Activated naive CD8-positive, alpha-beta T cell (primary cell): ENCODE measurements around the gene DTX3.
"Not testable (repeated sequence)": the region's sequence is repeated elsewhere in the genome, so short reads cannot be mapped to it uniquely, and the experiment has no call there.

ENCODE experiments used
- H3K27ac Mint-ChIP-seq: one replicate; pipeline ENCODE4 v1.8.0; 2021; ENCODE audit warnings: mixed read lengths
- H3K27me3 Mint-ChIP-seq: one replicate; pipeline ENCODE4 v1.8.0; 2021; ENCODE audit warnings: mixed read lengths
- H3K36me3 Mint-ChIP-seq: one replicate; pipeline ENCODE4 v1.8.0; 2021; ENCODE audit warnings: mixed read lengths
- H3K4me1 Mint-ChIP-seq: one replicate; pipeline ENCODE4 v1.8.0; 2021; ENCODE audit warnings: low read depth, mixed read lengths
- H3K4me3 Mint-ChIP-seq: one replicate; pipeline ENCODE4 v1.8.0; 2021; ENCODE audit warnings: mild to moderate bottlenecking, mixed read lengths
- H3K9me3 Mint-ChIP-seq: one replicate; pipeline ENCODE4 v1.8.0; 2021; ENCODE audit warnings: low read depth, mixed read lengths

DTX3 gene

GRCh38 chr12:57641699-57642442, 37.2 kb downstream of the DTX3 start:
- peaks cover 12% of the 10 kb centered on the region for H3K27me3 Mint-ChIP-seq
- H3K9me3 Mint-ChIP-seq, result no peaks in the 10 kb centered on the region
- H3K27ac Mint-ChIP-seq, result no peak overlapping the region
- H3K4me3 Mint-ChIP-seq, result no peak overlapping the region
- no peaks in the 10 kb centered on the region for H3K36me3 Mint-ChIP-seq
- no peaks in the 10 kb centered on the region for H3K4me1 Mint-ChIP-seq

GRCh38 chr12:57645990-57646658, 41.5 kb downstream of the DTX3 start:
- H3K9me3 Mint-ChIP-seq, H3K4me3 Mint-ChIP-seq, H3K27me3 Mint-ChIP-seq, H3K27ac Mint-ChIP-seq, H3K4me1 Mint-ChIP-seq, H3K36me3 Mint-ChIP-seq: not testable (repeated sequence)

- H3K27me3 Mint-ChIP-seq, H3K4me1 Mint-ChIP-seq, H3K27ac Mint-ChIP-seq, H3K36me3 Mint-ChIP-seq, H3K9me3 Mint-ChIP-seq, H3K4me3 Mint-ChIP-seq: not testable (repeated sequence)
Observed at GRCh38 chr12:57646659-57647049, 42.0 kb downstream of the DTX3 start.

- Mint-ChIP-seq H3K27me3 (peaks cover 2% of the 10 kb centered on the region), H3K4me1 (no peaks in the 10 kb centered on the region), H3K9me3 (peaks cover 7% of the 10 kb centered on the region), H3K27ac (no peak overlapping the region), H3K4me3 (no peak overlapping the region), H3K36me3 (no peaks in the 10 kb centered on the region)
Observed at GRCh38 chr12:57654042-57654441, 49.4 kb downstream of the DTX3 start.

- Mint-ChIP-seq H3K4me3 (no peak overlapping the region), H3K27ac (no peak overlapping the region), H3K9me3 (peaks cover 7% of the 10 kb centered on the region), H3K36me3 (no peaks in the 10 kb centered on the region), H3K27me3 (peaks cover 2% of the 10 kb centered on the region), H3K4me1 (no peaks in the 10 kb centered on the region)
Observed at GRCh38 chr12:57655541-57656240, 51.1 kb downstream of the DTX3 start.

- H3K27ac Mint-ChIP-seq, H3K4me1 Mint-ChIP-seq, H3K27me3 Mint-ChIP-seq, H3K36me3 Mint-ChIP-seq, H3K9me3 Mint-ChIP-seq, H3K4me3 Mint-ChIP-seq: not testable (repeated sequence)
Observed at GRCh38 chr12:57656408-57656807, 51.8 kb downstream of the DTX3 start.

- no peaks in the 10 kb centered on the region for H3K4me1 Mint-ChIP-seq
- H3K27ac Mint-ChIP-seq, result no peak overlapping the region
- H3K4me3 Mint-ChIP-seq, result no peak overlapping the region
- peaks cover 2% of the 10 kb centered on the region for H3K27me3 Mint-ChIP-seq
- no peaks in the 10 kb centered on the region for H3K36me3 Mint-ChIP-seq
- H3K9me3 Mint-ChIP-seq, result peaks cover 7% of the 10 kb centered on the region
Observed at GRCh38 chr12:57657744-57658143, 53.1 kb downstream of the DTX3 start.

GRCh38 chr12:57658890-57659289, 54.3 kb downstream of the DTX3 start:
- H3K27me3 Mint-ChIP-seq, result peaks cover 2% of the 10 kb centered on the region
- peaks cover 4% of the 10 kb centered on the region for H3K9me3 Mint-ChIP-seq
- H3K27ac Mint-ChIP-seq, result no peak overlapping the region
- no peaks in the 10 kb centered on the region for H3K4me1 Mint-ChIP-seq
- no peaks in the 10 kb centered on the region for H3K36me3 Mint-ChIP-seq
- no peak overlapping the region for H3K4me3 Mint-ChIP-seq
